Left hindlimb (tissue), 1 donor: Measurements from ENCODE around the gene BEX2.
"Not testable (repeated sequence)": the region's sequence is repeated elsewhere in the genome, so short reads cannot be mapped to it uniquely, and the experiment has no call there.

Experiments used
- DNase-seq: peaks from one replicate; pipeline ENCODE4 v3.0.0-alpha.2; 2018

BEX2 gene

GRCh38 chrX:103310555-103311398 is at the start of gene BEX2:
BEX2 (minus strand) TSS chrX:103310990; CDS start chrX:103309976, 1,014 bp downstream.
- DNase-seq, result peak; percentile 64

- DNase-seq, result no peak
These were observed 49.3 kb upstream of the BEX2 start for GRCh38 chrX:103360092-103360491.

- DNase-seq, result not testable (repeated sequence)
These were observed 48.8 kb upstream of the BEX2 start for GRCh38 chrX:103359605-103360004.

GRCh38 chrX:103357871-103358270 is 47.1 kb upstream of the BEX2 start:
- no peak for DNase-seq

- peak; percentile 55 for DNase-seq
These were observed 46.1 kb upstream of the BEX2 start for GRCh38 chrX:103356858-103357257.

- DNase-seq, result peak; percentile 88
These were observed 45.5 kb upstream of the BEX2 start, which contains the start of gene TCEAL9 for GRCh38 chrX:103356130-103356798. TCEAL9 (plus strand) TSS chrX:103356506; CDS start chrX:103357685, 1,179 bp downstream.

GRCh38 chrX:103347682-103348397 is 37.0 kb upstream of the BEX2 start:
- no peak for DNase-seq

GRCh38 chrX:103344606-103345005 is 33.8 kb upstream of the BEX2 start:
- no peak for DNase-seq

GRCh38 chrX:103343105-103343504 is 32.3 kb upstream of the BEX2 start:
- no peak for DNase-seq

- no peak for DNase-seq
These were observed 27.9 kb upstream of the BEX2 start for GRCh38 chrX:103338663-103339062.

GRCh38 chrX:103330681-103331288 is 20.0 kb upstream of the BEX2 start:
- peak; percentile 48 for DNase-seq

- peak; percentile 70 for DNase-seq
These were observed 19.2 kb upstream of the BEX2 start, which contains the start of gene TCEAL7 for GRCh38 chrX:103329991-103330390. TCEAL7 (plus strand) TSS chrX:103330239; CDS start chrX:103331404, 1,165 bp downstream.

- no peak for DNase-seq
These were observed 600 bp upstream of the BEX2 start for GRCh38 chrX:103311399-103311780.

GRCh38 chrX:103309860-103310554 is 783 bp downstream of the BEX2 start:
- no peak for DNase-seq

GRCh38 chrX:103305666-103306065 is 5.1 kb downstream of the BEX2 start:
- DNase-seq, result not testable (repeated sequence)

- no peak for DNase-seq
These were observed 6.1 kb downstream of the BEX2 start for GRCh38 chrX:103304705-103305104.

GRCh38 chrX:103293118-103293517 is 17.7 kb downstream of the BEX2 start:
- no peak for DNase-seq

GRCh38 chrX:103279624-103280023 is 31.2 kb downstream of the BEX2 start:
- no peak for DNase-seq

- DNase-seq, result peak; percentile 60
These were observed 34.2 kb downstream of the BEX2 start, which contains the start of gene TCEAL5 for GRCh38 chrX:103276581-103277002. TCEAL5 (minus strand) TSS chrX:103276750; CDS start chrX:103274563, 2,187 bp downstream.

GRCh38 chrX:103275947-103276567 is 34.7 kb downstream of the BEX2 start:
- DNase-seq, result peak; percentile 24

- DNase-seq, result no peak
These were observed 36.5 kb downstream of the BEX2 start for GRCh38 chrX:103274284-103274683.
